GM12878 (cell line): ENCODE results near the gene CCSER2. TPM values are rescaled to one million over a fixed set of nuclear protein-coding genes. Genes with fewer than 3 reads are reported as not detected.

Experiments used
- ATAC-seq: fragments of 200-7000 bp; cut with Tn5 transposase; 3 replicates; pipeline ENCODE4 v1.9.1; 2020; ENCODE audit warnings: mild to moderate bottlenecking, moderate library complexity
- BruUV-seq: library from RNA; stranded (reverse); fragments of 400-500 nt; replicated peaks from 2 replicates; lab custom pipeline; 2021; lab: Mats Ljungman, UMichigan
- CTCF ChIA-PET: fragments of 300-600 bp; sonication (Branson Sonifier 250); formaldehyde crosslinking; extraction: SDS; loops from one replicate; lab custom pipeline; 2021; ENCODE audit warnings: inconsistent platforms; lab: Yijun Ruan, JAX
- POLR2A ChIA-PET: fragments of 350-600 bp; formaldehyde crosslinking; extraction: SDS; loops from one replicate; lab custom pipeline; 2021; ENCODE audit warnings: inconsistent platforms; lab: Charles Lee
- RAD21 ChIA-PET: fragments of 300-600 bp; sonication (Branson Sonifier 250); formaldehyde crosslinking; loops from one replicate; lab custom pipeline; 2023; ENCODE audit warnings: antibody characterized with exemption; ENCODE audit not compliant: unreplicated experiment; lab: Charles Lee
- SMC1A ChIA-PET: fragments of 300-600 bp; sonication (Branson Sonifier 250); formaldehyde crosslinking; loops from one replicate; lab custom pipeline; 2023; ENCODE audit not compliant: unreplicated experiment, uncharacterized antibody; lab: Charles Lee
- DNase-seq: peaks from one replicate; pipeline ENCODE4 v3.0.0-alpha.2; 2011; ENCODE audit warnings: low read depth, low spot score
- FAIRE-seq: peaks from 3 replicates; lab custom pipeline; 2011; peaks lifted over from hg19 to GRCh38; lab: Jason Lieb, UNC
- H2AFZ ChIP-seq: 2 replicates; pipeline ENCODE4 v1.6.0; 2011; ENCODE audit warnings: low read depth, low read length, control low read depth; ENCODE audit not compliant: control insufficient read depth
- H3K27ac ChIP-seq: 2 replicates; pipeline ENCODE4 v1.5.1; 2011; ENCODE audit warnings: control low read depth; ENCODE audit not compliant: control insufficient read depth, insufficient read depth
- H3K27me3 ChIP-seq, 2 experiments: replicated peaks in 1 of 2; 2 replicates each; pipeline versions ENCODE4 v1.6.0 to v1.6.1; 2011; ENCODE audit warnings: low read length in 1 of 2; ENCODE audit not compliant: control insufficient read depth in 2 of 2, insufficient read depth in 2 of 2
- H3K36me3 ChIP-seq, 2 experiments: 2 replicates each; pipeline ENCODE4 v1.5.1; 2011; ENCODE audit warnings: low read length in 1 of 2; ENCODE audit not compliant: control insufficient read depth in 2 of 2, insufficient read depth in 2 of 2
- H3K4me1 ChIP-seq: 2 replicates; pipeline ENCODE4 v1.6.1; 2011; ENCODE audit warnings: mild to moderate bottlenecking, low read length, moderate library complexity, mixed read lengths; ENCODE audit not compliant: control insufficient read depth, insufficient read depth
- H3K4me2 ChIP-seq: 2 replicates; pipeline ENCODE4 v1.6.0; 2011; ENCODE audit warnings: control low read depth; ENCODE audit not compliant: control insufficient read depth, insufficient read depth
- H3K4me3 ChIP-seq: fragments of 200-600 bp; sonication (generic); 2 replicates; pipeline ENCODE4 v1.5.1; 2016
- H3K79me2 ChIP-seq: 2 replicates; pipeline ENCODE4 v1.6.0; 2011; ENCODE audit warnings: low read length; ENCODE audit not compliant: control insufficient read depth, insufficient read depth
- H3K9ac ChIP-seq: 2 replicates; pipeline ENCODE4 v1.8.0; 2011; ENCODE audit warnings: low read length, control low read depth, mixed read lengths; ENCODE audit not compliant: control insufficient read depth, insufficient read depth
- H3K9me3 ChIP-seq: replicated peaks from 3 replicates; pipeline ENCODE4 v1.5.1; 2011; ENCODE audit warnings: mild to moderate bottlenecking, low read length; ENCODE audit not compliant: control insufficient read depth, insufficient read depth
- H4K20me1 ChIP-seq: 2 replicates; pipeline ENCODE4 v1.6.0; 2011; ENCODE audit not compliant: control insufficient read depth, insufficient read depth
- CREB1 ChIP-seq: IDR thresholded peaks from 2 replicates; pipeline ENCODE4 v1.6.1; 2012; ENCODE audit warnings: low read depth, mild to moderate bottlenecking, inconsistent platforms
- EZH2 ChIP-seq: IDR thresholded peaks from 2 replicates; pipeline ENCODE4 v1.6.1; 2012; ENCODE audit warnings: low read depth, mild to moderate bottlenecking, control low read depth, inconsistent platforms, low read length, borderline replicate concordance; ENCODE audit not compliant: control insufficient read depth
- JUNB ChIP-seq: IDR thresholded peaks from 2 replicates; pipeline ENCODE4 v1.6.1; 2016; ENCODE audit warnings: antibody characterized with exemption, mild to moderate bottlenecking
- MXI1 ChIP-seq: fragments of 150-350 bp; IDR thresholded peaks from 2 replicates; pipeline ENCODE4 v1.6.1; 2011; ENCODE audit warnings: low read depth, mild to moderate bottlenecking, inconsistent platforms, low read length, improper control_type of control experiment
- POU2F2 ChIP-seq: IDR thresholded peaks from 3 replicates; pipeline ENCODE4 v1.6.1; 2011; ENCODE audit warnings: low read depth, mild to moderate bottlenecking, low read length, borderline replicate concordance
- ZNF384 ChIP-seq: IDR thresholded peaks from 2 replicates; pipeline ENCODE4 v1.6.1; 2012; ENCODE audit warnings: low read depth, mild to moderate bottlenecking, low read length, improper control_type of control experiment, borderline replicate concordance
- WGBS: methylation state at CpG from one replicate; pipeline ENCODE4 v1.1.6; 2016; ENCODE audit warnings: low lambda C conversion rate; ENCODE audit not compliant: insufficient replicate concordance, insufficient coverage; ENCODE audit errors: missing lambda C conversion rate; 5-methylcytosine and 5-hydroxymethylcytosine counted together
- in situ Hi-C: fragments of 300-500 bp; cut with MboI; formaldehyde crosslinking; loops from 9 replicates; pipeline ENCODE4 v1.14.3; 2018; ENCODE audit warnings: mixed read lengths
- intact Hi-C: fragments of 100-400 bp; cut with micrococcal nuclease; formaldehyde crosslinking; loops from one replicate; pipeline ENCODE4 v1.14.2; 2022; ENCODE audit not compliant: unreplicated experiment
- polyA plus RNA-seq, 11 experiments: library from polyadenylated mRNA; depleted of rRNA in 4 of 11; unstranded in 6 of 11; stranded (reverse) in 5 of 11; fragments of >200 nt; fragmentation: Nextera tagmentation in 4 of 11; fragmentation: Illumina TruSeq in 1 of 11; extraction: Ambion mirVana in 4 of 11; extraction: Trizol in 1 of 11; gene quantifications; 1 replicate in 1 of 11; 2 replicates in 10 of 11; pipeline versions ENCODE4 v1.2.1 to v1.2.3, GENCODE V29; 2011 to 2016; ENCODE audit warnings: inconsistent platforms in 2 of 11, missing spikeins in 2 of 11, low read depth in 1 of 11
- total RNA-seq, 4 experiments: library from RNA; depleted of rRNA in 3 of 4; stranded (reverse); fragments of >200 nt in 3 of 4; fragmentation: Illumina TruSeq in 1 of 4; extraction: Trizol in 1 of 4; gene quantifications; 2 replicates each; pipeline versions ENCODE4 v1.2.1 to v1.2.3, GENCODE V29; 2013 to 2021
- TF ChIP-seq, protein P1 (sequence below): IDR thresholded peaks from 2 replicates; pipeline ENCODE4 v1.6.1; 2012; ENCODE audit warnings: mild to moderate bottlenecking, low read depth, low read length
- TF ChIP-seq, protein P2 (sequence below): fragments of 450-650 bp; IDR thresholded peaks from 2 replicates; pipeline ENCODE4 v1.6.1; 2017; ENCODE audit warnings: mild to moderate bottlenecking, moderate library complexity
- TF ChIP-seq, protein P3 (sequence below): IDR thresholded peaks from 2 replicates; pipeline ENCODE4 v1.6.1; 2011; ENCODE audit warnings: borderline replicate concordance, low read depth, mild to moderate bottlenecking, moderate library complexity, mixed read lengths, low read length; ENCODE audit not compliant: insufficient read depth; ENCODE audit errors: extremely low read length

The CCSER2 gene
- total and polyA plus RNA-seq, 10 of the 15 experiments (the other 5 are each of a cell fraction or from before 2014, with no cell fraction given): 4.7 to 18.8 (median 13.2) TPM

DNA sequence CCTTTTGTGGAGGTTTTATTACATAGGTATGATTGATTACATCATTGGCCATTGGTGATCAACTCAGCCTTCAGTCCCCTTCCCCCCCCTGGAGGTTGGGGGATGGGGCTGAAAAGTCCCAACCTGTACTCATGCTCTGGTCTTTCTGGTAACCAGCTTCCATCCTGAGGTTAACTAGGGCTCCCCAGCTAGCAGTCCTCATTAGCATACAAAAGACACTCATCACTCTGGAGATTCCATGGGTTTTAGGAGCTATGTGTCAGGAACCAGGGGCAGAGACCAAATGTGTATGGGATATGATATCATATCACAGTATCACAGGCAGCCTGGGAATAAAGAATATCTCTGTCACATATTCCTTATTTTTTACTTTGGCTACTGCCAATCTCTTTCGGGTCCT is 13.6 kb downstream of the CCSER2 start:
- no peaks in the 10 kb centered on the region for H3K36me3 ChIP-seq
- no peak overlapping the region; the same call in 1 of the 2 replicates for H3K4me3 ChIP-seq
- H3K9ac ChIP-seq: no peak overlapping the region
- BruUV-seq: no TSS peak
- CTCF ChIA-PET: interaction anchor here (1.0 to 3.7 kb wide), 6 partner anchors 10 to 195 kb away, joined by 3 to 21 read pairs (median 6); no protein-coding TSS in a partner anchor
- H2AFZ ChIP-seq: no peak overlapping the region
- DNase-seq (no peak), FAIRE-seq (no peak), ATAC-seq (no peak)
- H3K27me3 ChIP-seq: no peaks in the 10 kb centered on the region
- RAD21 ChIA-PET: interaction anchor here (1.1 to 1.9 kb wide), 2 partner anchors 9 to 12 kb away, joined by 3 to 4 read pairs; no protein-coding TSS in a partner anchor
- SMC1A ChIA-PET: interaction anchor here (0.9 to 2.2 kb wide), 3 partner anchors 10 to 75 kb away, joined by 3 to 6 read pairs (median 5); no protein-coding TSS in a partner anchor
- no peak overlapping the region for H3K27ac ChIP-seq
- in situ Hi-C loops: no loop called here
- H3K79me2 ChIP-seq: no peaks in the 10 kb centered on the region; the same call in 1 of the 2 replicates
- H3K4me1 ChIP-seq: no peaks in the 10 kb centered on the region; the same call in 1 of the 2 replicates
- no peaks in the 10 kb centered on the region for H4K20me1 ChIP-seq
- WGBS: 100% methylated on average over 1 of the region's 1 CpG
- POLR2A ChIA-PET: no interaction called here
- TF ChIP-seq MXI1 (no peak), POU2F2 (no peak), ZNF384 (no peak), EZH2 (no peak), CREB1 (no peak), JUNB (no peak)
- TF ChIP-seq, protein P1, sequence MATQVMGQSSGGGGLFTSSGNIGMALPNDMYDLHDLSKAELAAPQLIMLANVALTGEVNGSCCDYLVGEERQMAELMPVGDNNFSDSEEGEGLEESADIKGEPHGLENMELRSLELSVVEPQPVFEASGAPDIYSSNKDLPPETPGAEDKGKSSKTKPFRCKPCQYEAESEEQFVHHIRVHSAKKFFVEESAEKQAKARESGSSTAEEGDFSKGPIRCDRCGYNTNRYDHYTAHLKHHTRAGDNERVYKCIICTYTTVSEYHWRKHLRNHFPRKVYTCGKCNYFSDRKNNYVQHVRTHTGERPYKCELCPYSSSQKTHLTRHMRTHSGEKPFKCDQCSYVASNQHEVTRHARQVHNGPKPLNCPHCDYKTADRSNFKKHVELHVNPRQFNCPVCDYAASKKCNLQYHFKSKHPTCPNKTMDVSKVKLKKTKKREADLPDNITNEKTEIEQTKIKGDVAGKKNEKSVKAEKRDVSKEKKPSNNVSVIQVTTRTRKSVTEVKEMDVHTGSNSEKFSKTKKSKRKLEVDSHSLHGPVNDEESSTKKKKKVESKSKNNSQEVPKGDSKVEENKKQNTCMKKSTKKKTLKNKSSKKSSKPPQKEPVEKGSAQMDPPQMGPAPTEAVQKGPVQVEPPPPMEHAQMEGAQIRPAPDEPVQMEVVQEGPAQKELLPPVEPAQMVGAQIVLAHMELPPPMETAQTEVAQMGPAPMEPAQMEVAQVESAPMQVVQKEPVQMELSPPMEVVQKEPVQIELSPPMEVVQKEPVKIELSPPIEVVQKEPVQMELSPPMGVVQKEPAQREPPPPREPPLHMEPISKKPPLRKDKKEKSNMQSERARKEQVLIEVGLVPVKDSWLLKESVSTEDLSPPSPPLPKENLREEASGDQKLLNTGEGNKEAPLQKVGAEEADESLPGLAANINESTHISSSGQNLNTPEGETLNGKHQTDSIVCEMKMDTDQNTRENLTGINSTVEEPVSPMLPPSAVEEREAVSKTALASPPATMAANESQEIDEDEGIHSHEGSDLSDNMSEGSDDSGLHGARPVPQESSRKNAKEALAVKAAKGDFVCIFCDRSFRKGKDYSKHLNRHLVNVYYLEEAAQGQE: no peak
- TF ChIP-seq, protein P2, sequence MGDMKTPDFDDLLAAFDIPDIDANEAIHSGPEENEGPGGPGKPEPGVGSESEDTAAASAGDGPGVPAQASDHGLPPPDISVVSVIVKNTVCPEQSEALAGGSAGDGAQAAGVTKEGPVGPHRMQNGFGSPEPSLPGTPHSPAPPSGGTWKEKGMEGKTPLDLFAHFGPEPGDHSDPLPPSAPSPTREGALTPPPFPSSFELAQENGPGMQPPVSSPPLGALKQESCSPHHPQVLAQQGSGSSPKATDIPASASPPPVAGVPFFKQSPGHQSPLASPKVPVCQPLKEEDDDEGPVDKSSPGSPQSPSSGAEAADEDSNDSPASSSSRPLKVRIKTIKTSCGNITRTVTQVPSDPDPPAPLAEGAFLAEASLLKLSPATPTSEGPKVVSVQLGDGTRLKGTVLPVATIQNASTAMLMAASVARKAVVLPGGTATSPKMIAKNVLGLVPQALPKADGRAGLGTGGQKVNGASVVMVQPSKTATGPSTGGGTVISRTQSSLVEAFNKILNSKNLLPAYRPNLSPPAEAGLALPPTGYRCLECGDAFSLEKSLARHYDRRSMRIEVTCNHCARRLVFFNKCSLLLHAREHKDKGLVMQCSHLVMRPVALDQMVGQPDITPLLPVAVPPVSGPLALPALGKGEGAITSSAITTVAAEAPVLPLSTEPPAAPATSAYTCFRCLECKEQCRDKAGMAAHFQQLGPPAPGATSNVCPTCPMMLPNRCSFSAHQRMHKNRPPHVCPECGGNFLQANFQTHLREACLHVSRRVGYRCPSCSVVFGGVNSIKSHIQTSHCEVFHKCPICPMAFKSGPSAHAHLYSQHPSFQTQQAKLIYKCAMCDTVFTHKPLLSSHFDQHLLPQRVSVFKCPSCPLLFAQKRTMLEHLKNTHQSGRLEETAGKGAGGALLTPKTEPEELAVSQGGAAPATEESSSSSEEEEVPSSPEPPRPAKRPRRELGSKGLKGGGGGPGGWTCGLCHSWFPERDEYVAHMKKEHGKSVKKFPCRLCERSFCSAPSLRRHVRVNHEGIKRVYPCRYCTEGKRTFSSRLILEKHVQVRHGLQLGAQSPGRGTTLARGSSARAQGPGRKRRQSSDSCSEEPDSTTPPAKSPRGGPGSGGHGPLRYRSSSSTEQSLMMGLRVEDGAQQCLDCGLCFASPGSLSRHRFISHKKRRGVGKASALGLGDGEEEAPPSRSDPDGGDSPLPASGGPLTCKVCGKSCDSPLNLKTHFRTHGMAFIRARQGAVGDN: no peak
- TF ChIP-seq, protein P3, sequence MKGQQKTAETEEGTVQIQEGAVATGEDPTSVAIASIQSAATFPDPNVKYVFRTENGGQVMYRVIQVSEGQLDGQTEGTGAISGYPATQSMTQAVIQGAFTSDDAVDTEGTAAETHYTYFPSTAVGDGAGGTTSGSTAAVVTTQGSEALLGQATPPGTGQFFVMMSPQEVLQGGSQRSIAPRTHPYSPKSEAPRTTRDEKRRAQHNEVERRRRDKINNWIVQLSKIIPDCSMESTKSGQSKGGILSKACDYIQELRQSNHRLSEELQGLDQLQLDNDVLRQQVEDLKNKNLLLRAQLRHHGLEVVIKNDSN: no peak
- peak overlapping the region; percentile 44; the same call in 1 of the 2 replicates for H3K4me2 ChIP-seq
- H3K9me3 ChIP-seq: no peaks in the 10 kb centered on the region
- intact Hi-C loops: no loop called here
